K562 (cell line): ENCODE measurements around the gene FUCA2. TPM values are rescaled to one million over a fixed set of nuclear protein-coding genes. Genes with fewer than 3 reads are reported as not detected.

Experiments used
- BCOR ChIP-seq: fragments of 450-650 bp; IDR thresholded peaks from 2 replicates; pipeline ENCODE4 v1.6.1; 2016
- CTBP1 ChIP-seq: fragments of 450-650 bp; IDR thresholded peaks from 2 replicates; pipeline ENCODE4 v1.6.1; 2016; ENCODE audit warnings: borderline replicate concordance
- GATA2 ChIP-seq: sonication (generic); formaldehyde crosslinking; IDR thresholded peaks from 2 replicates; pipeline ENCODE4 v1.4.0; 2020; ENCODE audit warnings: mild to moderate bottlenecking, missing genetic modification reagents
- MTA3 ChIP-seq: fragments of 450-650 bp; formaldehyde crosslinking; IDR thresholded peaks from 2 replicates; pipeline ENCODE4 v1.6.1; 2017; ENCODE audit warnings: mild to moderate bottlenecking, borderline replicate concordance
- NFE2 ChIP-seq: IDR thresholded peaks from 2 replicates; pipeline ENCODE4 v1.6.1; 2014; ENCODE audit warnings: antibody characterized with exemption, low read depth
- PPARD ChIP-seq: fragments of 250-450 bp; sonication (Bioruptor Pico); IDR thresholded peaks from 2 replicates; pipeline ENCODE4 v1.8.0; 2022; ENCODE audit warnings: inconsistent platforms, mild to moderate bottlenecking, moderate library complexity
- RB1 ChIP-seq: fragments of 450-650 bp; IDR thresholded peaks from 2 replicates; pipeline ENCODE4 v1.6.1; 2017; ENCODE audit warnings: low read depth, mild to moderate bottlenecking
- RCOR1 ChIP-seq, 2 experiments: IDR thresholded peaks; 2 replicates each; pipeline ENCODE4 v1.6.1; 2012; ENCODE audit warnings: low read depth in 2 of 2, low read length in 2 of 2, borderline replicate concordance in 1 of 2, improper control_type of control experiment in 1 of 2
- SMAD4 ChIP-seq: fragments of 250-450 bp; sonication (Bioruptor Pico); conservative IDR thresholded peaks from 2 replicates; pipeline ENCODE4 v1.8.0; 2021; ENCODE audit warnings: inconsistent platforms, mild to moderate bottlenecking, moderate library complexity
- STAG1 ChIP-seq: sonication (generic); formaldehyde crosslinking; IDR thresholded peaks from 2 replicates; pipeline ENCODE4 v1.5.0; 2020; ENCODE audit warnings: missing genetic modification reagents, borderline replicate concordance
- TEAD4 ChIP-seq, 2 experiments: sonication (generic) in 1 of 2; formaldehyde crosslinking in 1 of 2; IDR thresholded peaks; 2 replicates each; pipeline versions ENCODE4 v1.6.1 to v1.8.0; 2012 to 2022; ENCODE audit warnings: borderline replicate concordance in 1 of 2, inconsistent platforms in 1 of 2, low read length in 1 of 2, mild to moderate bottlenecking in 1 of 2, missing genetic modification reagents in 1 of 2
- XRCC5 ChIP-seq: fragments of 200-400 bp; formaldehyde crosslinking; IDR thresholded peaks from 2 replicates; pipeline ENCODE4 v1.6.1; 2017; ENCODE audit warnings: low read depth, mild to moderate bottlenecking, low read length
- ZBTB8A ChIP-seq: fragments of 450-650 bp; IDR thresholded peaks from 2 replicates; pipeline ENCODE4 v1.6.1; 2018; ENCODE audit warnings: mild to moderate bottlenecking, moderate library complexity; ENCODE audit not compliant: partially characterized antibody
- ZNF134 ChIP-seq: fragments of 250-450 bp; sonication (Bioruptor Pico); conservative IDR thresholded peaks from 2 replicates; pipeline ENCODE4 v1.4.0; 2020
- polyA plus RNA-seq, 8 experiments: library from polyadenylated mRNA; depleted of rRNA in 4 of 8; stranded (reverse) in 5 of 8; unstranded in 3 of 8; fragments of >200 nt; fragmentation: Nextera tagmentation in 2 of 8; fragmentation: Illumina TruSeq in 1 of 8; extraction: Ambion mirVana in 2 of 8; extraction: Trizol in 1 of 8; gene quantifications; 2 replicates each; pipeline versions ENCODE4 v1.2.1 to v1.2.3, GENCODE V29; 2011 to 2014; ENCODE audit warnings: inconsistent platforms in 1 of 8, missing spikeins in 1 of 8
- total RNA-seq, 7 experiments: library from RNA; depleted of rRNA in 6 of 7; stranded (reverse); fragments of >200 nt in 6 of 7; fragmentation: Illumina TruSeq in 2 of 7; extraction: Trizol in 2 of 7; gene quantifications; 2 replicates each; pipeline versions ENCODE4 v1.2.1 to v1.2.3, GENCODE V29; 2011 to 2021; ENCODE audit warnings: low replicate concordance in 1 of 7
- TF ChIP-seq, protein P1 (sequence below), 2 experiments: fragments of 450-650 bp; formaldehyde crosslinking in 1 of 2; IDR thresholded peaks; 2 replicates each; pipeline versions ENCODE4 v1.4.0 to v1.6.1; 2014 to 2020; ENCODE audit warnings: mild to moderate bottlenecking in 2 of 2, borderline replicate concordance in 1 of 2, low read depth in 1 of 2
- TF ChIP-seq, protein P2 (sequence below): fragments of 250-450 bp; sonication (Bioruptor Pico); IDR thresholded peaks from 2 replicates; pipeline ENCODE4 v1.5.0; 2020; ENCODE audit warnings: mild to moderate bottlenecking, borderline replicate concordance
- TF ChIP-seq, protein P3 (sequence below): fragments of 450-650 bp; formaldehyde crosslinking; IDR thresholded peaks from 2 replicates; pipeline ENCODE4 v1.4.0; 2022; ENCODE audit warnings: missing genetic modification characterization

FUCA2 gene
- total and polyA plus RNA-seq, 9 of the 15 experiments (the other 6 are each of a cell fraction or from before 2014, with no cell fraction given), result 20.6 to 112 (median 79.3) TPM

DNA sequence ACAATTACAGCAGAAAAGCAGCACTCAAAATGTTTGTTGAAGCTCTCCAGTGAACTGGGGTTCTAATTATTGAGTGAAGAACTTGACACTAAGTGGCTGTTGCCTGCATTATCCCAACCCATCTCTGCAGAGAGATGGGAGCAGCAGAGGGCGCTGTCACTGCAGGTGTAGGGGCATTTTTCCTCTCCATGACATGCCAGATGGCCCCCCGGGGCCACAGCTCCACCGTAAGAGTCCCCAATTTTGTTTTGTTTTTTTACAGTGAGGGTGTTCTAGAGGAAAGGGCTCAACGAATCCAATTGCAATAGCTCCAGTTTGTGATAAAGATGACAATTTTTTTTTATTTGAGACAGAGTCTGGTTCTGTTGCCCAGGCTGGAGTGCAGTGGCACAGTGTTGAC lies 1.9 kb upstream of the FUCA2 start (continued):
- TF ChIP-seq RCOR1 (IDR thresholded peaks at IDR 0.05; ENCODE audit: borderline replicate concordance in 1 of 2, low read depth in 2 of 2, low read length in 2 of 2), result peak in 1 of 2 experiments; percentile 63; a peak in 1 of 4 replicates
- TF ChIP-seq ZBTB8A, result no peak
- no peak for TF ChIP-seq XRCC5
- TF ChIP-seq, protein P1, sequence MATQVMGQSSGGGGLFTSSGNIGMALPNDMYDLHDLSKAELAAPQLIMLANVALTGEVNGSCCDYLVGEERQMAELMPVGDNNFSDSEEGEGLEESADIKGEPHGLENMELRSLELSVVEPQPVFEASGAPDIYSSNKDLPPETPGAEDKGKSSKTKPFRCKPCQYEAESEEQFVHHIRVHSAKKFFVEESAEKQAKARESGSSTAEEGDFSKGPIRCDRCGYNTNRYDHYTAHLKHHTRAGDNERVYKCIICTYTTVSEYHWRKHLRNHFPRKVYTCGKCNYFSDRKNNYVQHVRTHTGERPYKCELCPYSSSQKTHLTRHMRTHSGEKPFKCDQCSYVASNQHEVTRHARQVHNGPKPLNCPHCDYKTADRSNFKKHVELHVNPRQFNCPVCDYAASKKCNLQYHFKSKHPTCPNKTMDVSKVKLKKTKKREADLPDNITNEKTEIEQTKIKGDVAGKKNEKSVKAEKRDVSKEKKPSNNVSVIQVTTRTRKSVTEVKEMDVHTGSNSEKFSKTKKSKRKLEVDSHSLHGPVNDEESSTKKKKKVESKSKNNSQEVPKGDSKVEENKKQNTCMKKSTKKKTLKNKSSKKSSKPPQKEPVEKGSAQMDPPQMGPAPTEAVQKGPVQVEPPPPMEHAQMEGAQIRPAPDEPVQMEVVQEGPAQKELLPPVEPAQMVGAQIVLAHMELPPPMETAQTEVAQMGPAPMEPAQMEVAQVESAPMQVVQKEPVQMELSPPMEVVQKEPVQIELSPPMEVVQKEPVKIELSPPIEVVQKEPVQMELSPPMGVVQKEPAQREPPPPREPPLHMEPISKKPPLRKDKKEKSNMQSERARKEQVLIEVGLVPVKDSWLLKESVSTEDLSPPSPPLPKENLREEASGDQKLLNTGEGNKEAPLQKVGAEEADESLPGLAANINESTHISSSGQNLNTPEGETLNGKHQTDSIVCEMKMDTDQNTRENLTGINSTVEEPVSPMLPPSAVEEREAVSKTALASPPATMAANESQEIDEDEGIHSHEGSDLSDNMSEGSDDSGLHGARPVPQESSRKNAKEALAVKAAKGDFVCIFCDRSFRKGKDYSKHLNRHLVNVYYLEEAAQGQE (IDR thresholded peaks at IDR 0.05; ENCODE audit: borderline replicate concordance), result peak; percentile 62; the same call in 1 of the 2 replicates
- TF ChIP-seq, protein P1 (CRISPR knock-in tag; IDR thresholded peaks at IDR 0.05; ENCODE audit: low read depth), result no peak
- TF ChIP-seq NFE2, result no peak
- TF ChIP-seq, protein P2, sequence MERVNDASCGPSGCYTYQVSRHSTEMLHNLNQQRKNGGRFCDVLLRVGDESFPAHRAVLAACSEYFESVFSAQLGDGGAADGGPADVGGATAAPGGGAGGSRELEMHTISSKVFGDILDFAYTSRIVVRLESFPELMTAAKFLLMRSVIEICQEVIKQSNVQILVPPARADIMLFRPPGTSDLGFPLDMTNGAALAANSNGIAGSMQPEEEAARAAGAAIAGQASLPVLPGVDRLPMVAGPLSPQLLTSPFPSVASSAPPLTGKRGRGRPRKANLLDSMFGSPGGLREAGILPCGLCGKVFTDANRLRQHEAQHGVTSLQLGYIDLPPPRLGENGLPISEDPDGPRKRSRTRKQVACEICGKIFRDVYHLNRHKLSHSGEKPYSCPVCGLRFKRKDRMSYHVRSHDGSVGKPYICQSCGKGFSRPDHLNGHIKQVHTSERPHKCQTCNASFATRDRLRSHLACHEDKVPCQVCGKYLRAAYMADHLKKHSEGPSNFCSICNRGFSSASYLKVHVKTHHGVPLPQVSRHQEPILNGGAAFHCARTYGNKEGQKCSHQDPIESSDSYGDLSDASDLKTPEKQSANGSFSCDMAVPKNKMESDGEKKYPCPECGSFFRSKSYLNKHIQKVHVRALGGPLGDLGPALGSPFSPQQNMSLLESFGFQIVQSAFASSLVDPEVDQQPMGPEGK, result no peak
- no peak for TF ChIP-seq PPARD (CRISPR knock-in tag)
- peak; percentile 9; the same call in 1 of the 2 replicates for TF ChIP-seq STAG1 (CRISPR knock-in tag)
- TF ChIP-seq GATA2, result 0 out of 2 replicates have a peak, but pooled peaks have one; percentile 26
- 0 out of 2 replicates have a peak, but pooled peaks have one; percentile 10 for TF ChIP-seq ZNF134 (CRISPR knock-in tag)
- peak; percentile 58; the same call in 1 of the 2 replicates for TF ChIP-seq CTBP1
- TF ChIP-seq, protein P3, sequence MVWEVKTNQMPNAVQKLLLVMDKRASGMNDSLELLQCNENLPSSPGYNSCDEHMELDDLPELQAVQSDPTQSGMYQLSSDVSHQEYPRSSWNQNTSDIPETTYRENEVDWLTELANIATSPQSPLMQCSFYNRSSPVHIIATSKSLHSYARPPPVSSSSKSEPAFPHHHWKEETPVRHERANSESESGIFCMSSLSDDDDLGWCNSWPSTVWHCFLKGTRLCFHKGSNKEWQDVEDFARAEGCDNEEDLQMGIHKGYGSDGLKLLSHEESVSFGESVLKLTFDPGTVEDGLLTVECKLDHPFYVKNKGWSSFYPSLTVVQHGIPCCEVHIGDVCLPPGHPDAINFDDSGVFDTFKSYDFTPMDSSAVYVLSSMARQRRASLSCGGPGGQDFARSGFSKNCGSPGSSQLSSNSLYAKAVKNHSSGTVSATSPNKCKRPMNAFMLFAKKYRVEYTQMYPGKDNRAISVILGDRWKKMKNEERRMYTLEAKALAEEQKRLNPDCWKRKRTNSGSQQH (CRISPR knock-in tag), result 0 out of 2 replicates have a peak, but pooled peaks have one; percentile 34
- TF ChIP-seq MTA3, result peak; percentile 47; the same call in 1 of the 2 replicates
- TF ChIP-seq RB1, result 0 out of 2 replicates have a peak, but pooled peaks have one; percentile 34
- 0 out of 2 replicates have a peak, but pooled peaks have one; percentile 32 for TF ChIP-seq SMAD4 (CRISPR knock-in tag)
- no peak for TF ChIP-seq BCOR
- TF ChIP-seq TEAD4 (IDR thresholded peaks at IDR 0.05; ENCODE audit: low read length), result 0 out of 2 replicates have a peak, but pooled peaks have one; percentile 12
- no peak for TF ChIP-seq TEAD4 (CRISPR knock-in tag; IDR thresholded peaks at IDR 0.05; ENCODE audit: borderline replicate concordance)
